Prostate gland (tissue), 2 donors: ENCODE measurements around the gene UFD1.

Experiments
- POLR2A ChIP-seq: fragments of 450-650 bp; IDR thresholded peaks from one replicate; pipeline ENCODE4 v1.6.1; 2016; ENCODE audit warnings: antibody characterized with exemption, mild to moderate bottlenecking
- TF ChIP-seq, protein P1 (sequence below), 4 experiments: fragments of 200-600 bp in 2 of 4; fragments of 450-650 bp in 2 of 4; sonication (generic) in 2 of 4; IDR thresholded peaks; 1 replicate in 3 of 4; 2 replicates in 1 of 4; pipeline ENCODE4 v1.5.1; 2016 to 2019; ENCODE audit warnings: antibody characterized with exemption in 4 of 4, mild to moderate bottlenecking in 2 of 4, moderate library complexity in 2 of 4

DNA sequence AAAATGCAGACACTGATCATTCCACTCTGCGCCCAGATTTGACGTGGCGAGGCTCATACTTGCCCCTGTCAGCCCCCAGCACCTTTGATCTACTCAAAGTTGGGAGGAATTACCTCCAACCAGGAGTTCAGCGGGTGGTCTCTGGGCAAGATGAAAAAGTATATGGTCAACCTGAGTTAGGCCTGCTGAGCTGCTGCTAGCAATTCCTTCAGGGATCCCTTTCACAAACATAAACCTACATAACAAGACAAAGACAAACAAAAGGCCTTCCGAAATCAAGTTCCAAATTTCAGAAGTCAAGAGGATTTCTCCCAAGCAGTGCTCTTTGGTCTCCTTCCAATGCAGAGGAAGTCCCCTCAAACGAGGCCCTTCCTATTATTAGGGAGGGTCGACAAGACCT is 24.4 kb upstream of the UFD1 start:
- TF ChIP-seq, protein P1, sequence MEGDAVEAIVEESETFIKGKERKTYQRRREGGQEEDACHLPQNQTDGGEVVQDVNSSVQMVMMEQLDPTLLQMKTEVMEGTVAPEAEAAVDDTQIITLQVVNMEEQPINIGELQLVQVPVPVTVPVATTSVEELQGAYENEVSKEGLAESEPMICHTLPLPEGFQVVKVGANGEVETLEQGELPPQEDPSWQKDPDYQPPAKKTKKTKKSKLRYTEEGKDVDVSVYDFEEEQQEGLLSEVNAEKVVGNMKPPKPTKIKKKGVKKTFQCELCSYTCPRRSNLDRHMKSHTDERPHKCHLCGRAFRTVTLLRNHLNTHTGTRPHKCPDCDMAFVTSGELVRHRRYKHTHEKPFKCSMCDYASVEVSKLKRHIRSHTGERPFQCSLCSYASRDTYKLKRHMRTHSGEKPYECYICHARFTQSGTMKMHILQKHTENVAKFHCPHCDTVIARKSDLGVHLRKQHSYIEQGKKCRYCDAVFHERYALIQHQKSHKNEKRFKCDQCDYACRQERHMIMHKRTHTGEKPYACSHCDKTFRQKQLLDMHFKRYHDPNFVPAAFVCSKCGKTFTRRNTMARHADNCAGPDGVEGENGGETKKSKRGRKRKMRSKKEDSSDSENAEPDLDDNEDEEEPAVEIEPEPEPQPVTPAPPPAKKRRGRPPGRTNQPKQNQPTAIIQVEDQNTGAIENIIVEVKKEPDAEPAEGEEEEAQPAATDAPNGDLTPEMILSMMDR (IDR thresholded peaks at IDR 0.05) = no peak
- no peak for TF ChIP-seq POLR2A
